Testis (tissue), 2 donors: Measurements from ENCODE around the gene MIGA1.

Source experiments
- CTCF ChIP-seq, 3 experiments: fragments of 450-650 bp in 2 of 3; fragments of 200-600 bp in 1 of 3; sonication (generic) in 1 of 3; IDR thresholded peaks; one replicate each; pipeline ENCODE4 v1.5.1; 2016 to 2019; ENCODE audit warnings: antibody characterized with exemption in 3 of 3, mild to moderate bottlenecking in 2 of 3, moderate library complexity in 1 of 3
- POLR2A ChIP-seq: fragments of 450-650 bp; IDR thresholded peaks from one replicate; pipeline ENCODE4 v1.6.1; 2017; ENCODE audit warnings: antibody characterized with exemption, mild to moderate bottlenecking, moderate library complexity

- TF ChIP-seq CTCF (IDR thresholded peaks at IDR 0.05) (no peak), POLR2A (no peak)
Observed at GRCh38 chr1:77906019-77906545, 126.6 kb downstream of the MIGA1 start.
